Loucy (cell line): ENCODE results near the gene ENTPD6.

Experiments used
- H2AFZ ChIP-seq: fragments of 200-600 bp; sonication (generic); 2 replicates; pipeline ENCODE4 v1.6.0; 2016; ENCODE audit warnings: antibody characterized with exemption, mild to moderate bottlenecking, low read length, moderate library complexity
- H3F3A ChIP-seq: fragments of 200-600 bp; 2 replicates; pipeline ENCODE4 v1.6.0; 2016; ENCODE audit warnings: antibody characterized with exemption, low read depth, mild to moderate bottlenecking
- H3K27me3 ChIP-seq: fragments of 200-600 bp; sonication (generic); 2 replicates; pipeline ENCODE4 v1.6.1; 2014; ENCODE audit warnings: low read length, mild to moderate bottlenecking; ENCODE audit not compliant: insufficient read depth, poor library complexity, severe bottlenecking
- H3K36me3 ChIP-seq: fragments of 200-600 bp; sonication (generic); 2 replicates; pipeline ENCODE4 v1.6.1; 2016; ENCODE audit warnings: low read length; ENCODE audit not compliant: insufficient read depth
- H3K4me1 ChIP-seq: fragments of 200-600 bp; sonication (generic); 2 replicates; pipeline ENCODE4 v1.5.1; 2014; ENCODE audit warnings: low read length, mild to moderate bottlenecking; ENCODE audit not compliant: insufficient read depth, poor library complexity, severe bottlenecking
- H3K4me2 ChIP-seq: fragments of 200-600 bp; sonication (generic); 2 replicates; pipeline ENCODE4 v1.6.0; 2014; ENCODE audit warnings: antibody characterized with exemption, low read length, low read depth, mild to moderate bottlenecking; ENCODE audit not compliant: poor library complexity, severe bottlenecking
- H3K4me3 ChIP-seq: fragments of 200-600 bp; sonication (generic); 2 replicates; pipeline ENCODE4 v1.5.1; 2014; ENCODE audit warnings: low read length, mild to moderate bottlenecking, mixed read lengths; ENCODE audit not compliant: poor library complexity, severe bottlenecking
- H3K79me2 ChIP-seq: fragments of 200-600 bp; sonication (generic); 2 replicates; pipeline ENCODE4 v1.6.1; 2014; ENCODE audit warnings: low read length; ENCODE audit not compliant: insufficient read depth
- H3K9ac ChIP-seq: fragments of 200-600 bp; sonication (generic); 2 replicates; pipeline ENCODE4 v1.6.0; 2014; ENCODE audit warnings: mild to moderate bottlenecking, low read depth, low read length, moderate library complexity; ENCODE audit not compliant: poor library complexity, severe bottlenecking
- H3K9me2 ChIP-seq: fragments of 200-600 bp; sonication (generic); replicated peaks from 2 replicates; pipeline ENCODE4 v1.6.1; 2016; ENCODE audit warnings: low read depth, low read length, mixed read lengths
- H3K9me3 ChIP-seq: fragments of 200-600 bp; sonication (generic); 2 replicates; pipeline ENCODE4 v1.6.1; 2014; ENCODE audit warnings: mild to moderate bottlenecking, antibody characterized with exemption, low read length, low read depth; ENCODE audit not compliant: insufficient read depth
- H4K20me1 ChIP-seq: fragments of 200-600 bp; sonication (generic); 2 replicates; pipeline ENCODE4 v1.6.0; 2014; ENCODE audit warnings: antibody characterized with exemption, low read length, mild to moderate bottlenecking; ENCODE audit not compliant: insufficient read depth, poor library complexity, severe bottlenecking
- CTCF ChIP-seq: fragments of 200-600 bp; sonication (generic); conservative IDR thresholded peaks from 2 replicates; pipeline ENCODE4 v1.5.1; 2014; ENCODE audit warnings: mild to moderate bottlenecking, antibody characterized with exemption, low read length
- EZH2phosphoT487 ChIP-seq: fragments of 200-600 bp; IDR thresholded peaks from 2 replicates; pipeline ENCODE4 v1.6.1; 2018; ENCODE audit warnings: antibody characterized with exemption, mild to moderate bottlenecking, moderate library complexity, borderline replicate concordance

ENTPD6 gene

GRCh38 chr20:25206063-25206403 lies 10.5 kb downstream of the ENTPD6 start:
- Histone ChIP-seq H4K20me1 (no peaks in the 10 kb centered on the region), H3F3A (no peaks in the 10 kb centered on the region), H3K27me3 (no peaks in the 10 kb centered on the region), H3K9me2 (no peaks in the 10 kb centered on the region), H3K9me3 (no peaks in the 10 kb centered on the region), H3K79me2 (peaks cover 15% of the 10 kb centered on the region; the same call in 1 of the 2 replicates), H3K36me3 (peaks cover 6% of the 10 kb centered on the region; the same call in 1 of the 2 replicates), H3K9ac (no peak overlapping the region), H3K4me3 (no peak overlapping the region), H3K4me1 (peaks cover 11% of the 10 kb centered on the region), H2AFZ (no peak overlapping the region), H3K4me2 (no peak overlapping the region)
- TF ChIP-seq CTCF, result no peak
- no peak for TF ChIP-seq EZH2phosphoT487

- H3K79me2 ChIP-seq, result peaks cover 15% of the 10 kb centered on the region; the same call in 1 of the 2 replicates
- TF ChIP-seq EZH2phosphoT487 (no peak), CTCF (no peak)
- H3K9me2 ChIP-seq, result no peaks in the 10 kb centered on the region
- H3K4me3 ChIP-seq, result no peak overlapping the region
- H3K9ac ChIP-seq, result no peak overlapping the region
- H3F3A ChIP-seq, result no peaks in the 10 kb centered on the region
- H3K4me2 ChIP-seq, result no peak overlapping the region
- no peaks in the 10 kb centered on the region for H3K9me3 ChIP-seq
- no peaks in the 10 kb centered on the region for H4K20me1 ChIP-seq
- H3K36me3 ChIP-seq, result peaks cover 6% of the 10 kb centered on the region; the same call in 1 of the 2 replicates
- no peak overlapping the region for H2AFZ ChIP-seq
- no peaks in the 10 kb centered on the region for H3K27me3 ChIP-seq
- peaks cover 10% of the 10 kb centered on the region for H3K4me1 ChIP-seq
Measured at GRCh38 chr20:25206548-25206947, 11.0 kb downstream of the ENTPD6 start.

- peaks cover 15% of the 10 kb centered on the region; the same call in 1 of the 2 replicates for H3K79me2 ChIP-seq
- no peaks in the 10 kb centered on the region for H3F3A ChIP-seq
- H4K20me1 ChIP-seq, result no peaks in the 10 kb centered on the region
- no peak overlapping the region for H3K4me2 ChIP-seq
- H3K9me3 ChIP-seq, result no peaks in the 10 kb centered on the region
- H3K27me3 ChIP-seq, result no peaks in the 10 kb centered on the region
- no peak overlapping the region for H2AFZ ChIP-seq
- H3K36me3 ChIP-seq, result peaks cover 14% of the 10 kb centered on the region; the same call in 1 of the 2 replicates
- no peak overlapping the region for H3K9ac ChIP-seq
- H3K4me1 ChIP-seq, result peaks cover 10% of the 10 kb centered on the region
- TF ChIP-seq CTCF, result no peak
- no peak for TF ChIP-seq EZH2phosphoT487
- no peak overlapping the region for H3K4me3 ChIP-seq
- no peaks in the 10 kb centered on the region for H3K9me2 ChIP-seq
Measured at GRCh38 chr20:25207149-25207959, 11.8 kb downstream of the ENTPD6 start.
